ENCODE data around the gene LRPPRC.
A peak's percentile ranks its signal among the peaks of the same experiment; 100 is the strongest.
"Not testable (repeated sequence)": the region's sequence is repeated elsewhere in the genome, so short reads cannot be mapped to it uniquely, and the experiment has no call there.

LRPPRC gene

GRCh38 chr2:43995733-43996533 lies at the start of gene LRPPRC:
LRPPRC (minus strand) TSS chr2:43995989; CDS start chr2:43995947, 42 bp downstream.
- peak; percentile 92 for DNase-seq

- DNase-seq, result no peak
Measured at GRCh38 chr2:44045061-44045460, 49.3 kb upstream of the LRPPRC start.

- DNase-seq, result peak; percentile 90
Measured at GRCh38 chr2:44044281-44044720, 48.5 kb upstream of the LRPPRC start.

GRCh38 chr2:44040365-44040764 lies 44.6 kb upstream of the LRPPRC start:
- no peak for DNase-seq

GRCh38 chr2:44038277-44038676 lies 42.5 kb upstream of the LRPPRC start:
- no peak for DNase-seq

- DNase-seq, result no peak
Measured at GRCh38 chr2:44037221-44037620, 41.4 kb upstream of the LRPPRC start.

- DNase-seq, result no peak
Measured at GRCh38 chr2:44033947-44034346, 38.2 kb upstream of the LRPPRC start.

GRCh38 chr2:44027076-44027475 lies 31.3 kb upstream of the LRPPRC start:
- not testable (repeated sequence) for DNase-seq

GRCh38 chr2:44016282-44016681 lies 20.5 kb upstream of the LRPPRC start:
- peak; percentile 62 for DNase-seq

GRCh38 chr2:44015239-44015638 lies 19.4 kb upstream of the LRPPRC start:
- no peak for DNase-seq

GRCh38 chr2:44013205-44013604 lies 17.4 kb upstream of the LRPPRC start:
- not testable (repeated sequence) for DNase-seq

- DNase-seq, result no peak
Measured at GRCh38 chr2:44010266-44010665, 14.5 kb upstream of the LRPPRC start.

- DNase-seq, result no peak
Measured at GRCh38 chr2:44009136-44009735, 13.4 kb upstream of the LRPPRC start.

- DNase-seq, result no peak
Measured at GRCh38 chr2:44005846-44006245, 10.1 kb upstream of the LRPPRC start.

- DNase-seq, result no peak
Measured at GRCh38 chr2:44004735-44005602, 9.2 kb upstream of the LRPPRC start.

- no peak for DNase-seq
Measured at GRCh38 chr2:44001716-44002115, 5.9 kb upstream of the LRPPRC start.

GRCh38 chr2:43998263-43998662 lies 2.5 kb upstream of the LRPPRC start:
- DNase-seq, result no peak

GRCh38 chr2:43993437-43993836 lies 2.4 kb downstream of the LRPPRC start:
- no peak for DNase-seq

GRCh38 chr2:43989545-43989944 lies 6.2 kb downstream of the LRPPRC start:
- no peak for DNase-seq

GRCh38 chr2:43986600-43986999 lies 9.2 kb downstream of the LRPPRC start:
- no peak for DNase-seq

GRCh38 chr2:43985359-43985758 lies 10.4 kb downstream of the LRPPRC start:
- DNase-seq, result no peak

- DNase-seq, result no peak
Measured at GRCh38 chr2:43984533-43984932, 11.3 kb downstream of the LRPPRC start.

GRCh38 chr2:43980902-43981301 lies 14.9 kb downstream of the LRPPRC start:
- no peak for DNase-seq
